Breast epithelium (tissue), 3 donors: ENCODE measurements around the gene ANKS1B.

ENCODE experiments used
- CTCF ChIP-seq, 3 donors: fragments of 450-650 bp; IDR thresholded peaks; one replicate each; pipeline ENCODE4 v1.5.1; 2016 to 2017; ENCODE audit warnings: antibody characterized with exemption in 3 of 3, mild to moderate bottlenecking in 3 of 3, moderate library complexity in 3 of 3
- POLR2A ChIP-seq: fragments of 450-650 bp; IDR thresholded peaks from one replicate; pipeline ENCODE4 v1.6.1; 2016; ENCODE audit warnings: antibody characterized with exemption, mild to moderate bottlenecking, moderate library complexity

DNA sequence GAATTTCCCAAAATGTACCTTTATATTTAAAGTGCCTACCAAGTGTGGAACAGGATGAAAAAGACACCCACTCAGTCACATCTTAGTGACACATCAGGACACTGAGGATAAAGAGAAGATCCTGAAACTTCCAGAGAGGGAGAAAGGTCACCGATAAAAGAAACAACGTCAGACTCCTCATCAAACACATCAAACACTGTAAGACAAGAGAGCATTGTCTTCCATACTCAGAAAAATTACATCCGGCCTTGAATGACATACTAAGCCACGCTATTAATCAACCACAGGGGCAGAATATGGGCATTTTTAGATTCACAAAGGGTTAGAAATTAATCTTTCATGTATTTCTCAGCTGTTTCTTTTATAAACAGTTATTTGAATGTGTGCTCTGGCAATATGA, 849.4 kb downstream of the ANKS1B start:
- no peak for TF ChIP-seq POLR2A
- TF ChIP-seq CTCF (IDR thresholded peaks at IDR 0.05) = no peak
